ENCODE results near the gene LYPD4.

Gene LYPD4

DNA sequence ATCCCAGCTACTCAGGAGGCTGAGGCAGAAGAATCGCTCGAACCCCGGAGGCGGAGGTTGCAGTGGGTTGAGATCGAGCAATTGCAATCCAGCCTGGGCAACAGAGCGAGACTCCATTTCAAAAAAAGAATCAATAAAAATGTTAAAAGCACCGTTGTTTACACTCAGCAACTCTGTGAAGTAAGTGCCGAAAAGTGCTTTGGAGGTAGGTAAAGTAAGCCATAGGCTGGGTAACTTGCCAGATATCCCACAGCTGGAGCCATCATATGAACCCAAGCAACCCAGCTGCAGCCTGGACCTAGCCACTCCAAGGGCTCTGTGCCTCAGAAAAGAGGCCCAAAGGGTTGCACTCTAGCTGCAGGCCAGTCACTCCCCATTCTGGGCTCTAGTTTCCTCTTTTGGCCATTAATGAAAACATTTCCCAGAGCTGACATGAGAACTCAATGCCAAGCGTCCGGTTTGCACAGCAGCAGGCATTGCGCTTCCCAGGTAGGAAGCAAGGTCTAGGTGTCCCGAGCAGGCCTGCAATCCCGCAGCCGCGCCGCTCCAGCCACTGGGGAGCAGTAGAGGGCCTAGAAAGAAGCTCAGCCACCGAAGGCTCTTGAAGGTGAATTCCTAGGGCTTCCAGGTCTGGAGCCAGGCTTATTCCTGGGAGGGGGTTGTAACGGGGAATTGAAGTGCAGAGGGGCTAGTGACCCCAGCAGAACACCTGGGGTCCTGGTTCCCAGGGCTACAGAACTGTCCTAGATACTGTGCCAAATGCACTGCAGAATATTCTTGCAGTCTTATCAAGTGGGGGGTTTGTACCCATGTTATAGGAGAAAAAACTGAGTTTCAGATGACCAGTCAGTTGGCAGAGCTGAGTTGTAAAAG is 28.5 kb upstream of the LYPD4 start:
- DNase-seq = peak; percentile 79

- no peak for DNase-seq
Measured at GRCh38 chr19:41872384-41872774, 27.9 kb upstream of the LYPD4 start.

DNA sequence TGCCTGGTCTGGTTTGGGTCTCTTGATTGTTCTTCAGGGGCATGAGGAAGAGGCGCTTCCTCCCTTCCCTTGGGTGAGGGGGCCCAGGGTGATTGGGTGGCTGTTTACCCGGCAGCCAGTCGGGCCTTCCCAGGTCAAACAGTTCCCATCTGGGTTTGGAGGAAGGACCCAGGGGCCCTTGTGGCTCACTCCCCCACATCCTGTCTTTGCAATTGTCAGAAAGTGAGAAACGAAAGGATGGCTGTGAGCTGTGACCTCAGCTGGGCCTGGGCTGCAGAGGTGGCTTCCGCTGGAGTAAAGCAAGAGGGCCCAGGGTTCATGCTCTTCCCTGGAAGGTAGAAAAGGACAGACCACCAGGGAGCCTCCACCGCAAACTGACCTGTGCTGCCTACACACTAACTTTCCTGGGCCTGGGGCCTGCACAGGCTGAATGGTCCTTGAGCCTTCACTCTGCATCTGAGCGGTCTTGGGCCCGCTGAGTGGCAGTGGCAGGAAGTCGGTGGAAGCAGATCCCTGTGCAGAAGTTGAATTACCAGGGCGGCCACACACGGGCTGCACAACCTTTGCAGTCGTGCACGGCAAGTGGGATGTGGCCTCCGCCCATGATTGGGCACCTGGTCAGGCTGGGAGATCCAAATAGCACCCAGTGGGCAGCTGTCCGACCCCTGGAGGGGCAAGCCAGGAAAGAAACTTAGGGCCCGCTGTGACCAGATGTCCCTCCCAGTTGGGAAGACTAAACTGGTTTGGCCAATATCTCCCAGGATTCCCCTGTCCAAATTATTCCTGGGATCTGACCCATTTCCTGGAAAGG is 27.3 kb upstream of the LYPD4 start:
- peak; percentile 4 for DNase-seq

GRCh38 chr19:41870401-41870873 is 26.0 kb upstream of the LYPD4 start:
- DNase-seq = no peak

- DNase-seq = peak; percentile 34
Measured at GRCh38 chr19:41869374-41869955, 25.0 kb upstream of the LYPD4 start.

GRCh38 chr19:41868989-41869300 is 24.5 kb upstream of the LYPD4 start:
- no peak for DNase-seq

- no peak for DNase-seq
Measured at GRCh38 chr19:41868120-41868988, 23.9 kb upstream of the LYPD4 start.

- no peak for DNase-seq
Measured at GRCh38 chr19:41866284-41866683, 21.8 kb upstream of the LYPD4 start.

GRCh38 chr19:41864374-41864773 is 19.9 kb upstream of the LYPD4 start:
- no peak for DNase-seq

DNA sequence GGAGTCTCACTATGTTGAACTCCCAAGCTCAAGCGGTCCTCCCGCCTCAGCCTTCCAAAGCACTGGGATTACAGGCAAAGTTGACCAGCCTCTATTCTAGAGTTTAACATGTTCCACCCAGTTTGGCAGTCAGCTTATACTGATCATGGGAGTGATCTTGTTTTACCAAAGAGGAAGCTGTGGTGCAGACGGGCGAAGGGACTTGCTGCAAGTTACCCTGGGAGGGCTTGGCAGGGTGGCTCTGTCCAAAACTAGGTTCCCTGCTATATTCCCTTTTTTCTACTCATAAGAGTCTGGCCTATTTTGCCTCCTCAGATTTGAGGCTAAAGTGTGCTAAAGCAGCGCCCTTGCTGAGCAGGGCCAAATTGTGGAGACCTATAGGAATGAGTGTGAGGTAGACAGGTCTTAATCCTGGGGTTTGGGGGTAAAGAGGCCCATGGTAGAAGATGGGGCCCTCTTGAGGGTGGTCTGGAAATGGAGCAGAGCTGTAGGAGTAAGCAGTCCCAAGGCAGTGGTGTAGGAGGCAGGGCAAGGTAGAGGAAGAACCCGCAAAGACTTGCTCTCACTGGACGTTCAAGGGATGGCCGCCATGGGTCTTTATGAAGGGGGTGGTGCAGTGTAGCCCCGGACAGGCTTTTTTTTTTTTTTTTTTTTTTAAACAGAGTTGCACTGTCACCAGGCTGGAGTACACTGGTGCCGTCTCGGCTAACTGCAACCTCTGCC is 18.9 kb upstream of the LYPD4 start:
- DNase-seq = no peak

GRCh38 chr19:41862445-41862986 is 18.0 kb upstream of the LYPD4 start:
- DNase-seq = no peak

DNA sequence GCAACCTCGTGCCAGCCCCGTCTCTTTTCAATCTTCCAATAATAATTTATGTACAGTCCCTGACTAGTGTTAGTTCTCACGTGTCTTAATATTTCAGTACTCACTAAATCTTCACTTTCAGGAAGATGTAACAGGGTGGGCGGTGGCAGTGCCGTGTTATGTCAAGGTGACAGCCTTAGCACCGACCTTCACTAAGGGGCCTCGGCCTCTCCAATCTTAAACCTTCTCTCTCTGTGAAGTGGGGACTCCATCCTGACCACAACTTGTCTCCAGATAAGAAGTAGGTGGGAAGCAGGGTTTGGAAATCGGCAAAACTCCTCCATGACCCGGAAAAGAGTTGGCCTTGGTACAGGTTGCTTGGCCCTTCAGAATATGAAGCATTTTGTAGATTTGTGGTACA is 17.4 kb upstream of the LYPD4 start:
- no peak for DNase-seq

DNA sequence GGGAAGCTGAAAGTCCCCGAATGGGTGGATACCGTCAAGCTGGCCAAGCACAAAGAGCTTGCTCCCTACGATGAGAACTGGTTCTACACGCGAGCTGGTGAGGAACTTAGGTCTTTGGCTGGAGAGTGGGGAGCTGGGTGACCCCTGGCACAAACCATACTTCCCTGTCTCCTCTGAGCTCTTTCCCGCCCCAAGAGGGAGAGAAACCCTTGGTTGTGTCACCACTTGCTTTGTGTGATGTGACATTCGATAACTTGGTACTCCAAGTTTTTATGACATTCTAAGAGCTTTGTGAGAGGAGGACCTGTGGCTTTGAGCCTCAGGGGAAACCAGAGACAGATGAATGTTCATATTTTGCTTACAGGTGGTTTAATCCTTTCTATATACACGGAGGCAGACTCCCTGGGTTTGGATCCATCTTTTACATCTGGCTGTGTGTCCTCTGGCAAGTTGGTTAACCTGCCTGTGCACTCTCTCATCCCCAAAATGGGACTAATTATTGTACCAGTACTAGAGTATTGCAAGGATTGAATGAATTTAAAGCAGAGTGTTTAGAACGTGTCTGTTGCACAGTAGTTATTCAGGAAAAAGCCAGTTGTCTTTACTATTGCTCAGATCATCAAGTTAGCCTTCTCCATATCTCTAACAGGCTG is 16.8 kb upstream of the LYPD4 start:
- no peak for DNase-seq

DNA sequence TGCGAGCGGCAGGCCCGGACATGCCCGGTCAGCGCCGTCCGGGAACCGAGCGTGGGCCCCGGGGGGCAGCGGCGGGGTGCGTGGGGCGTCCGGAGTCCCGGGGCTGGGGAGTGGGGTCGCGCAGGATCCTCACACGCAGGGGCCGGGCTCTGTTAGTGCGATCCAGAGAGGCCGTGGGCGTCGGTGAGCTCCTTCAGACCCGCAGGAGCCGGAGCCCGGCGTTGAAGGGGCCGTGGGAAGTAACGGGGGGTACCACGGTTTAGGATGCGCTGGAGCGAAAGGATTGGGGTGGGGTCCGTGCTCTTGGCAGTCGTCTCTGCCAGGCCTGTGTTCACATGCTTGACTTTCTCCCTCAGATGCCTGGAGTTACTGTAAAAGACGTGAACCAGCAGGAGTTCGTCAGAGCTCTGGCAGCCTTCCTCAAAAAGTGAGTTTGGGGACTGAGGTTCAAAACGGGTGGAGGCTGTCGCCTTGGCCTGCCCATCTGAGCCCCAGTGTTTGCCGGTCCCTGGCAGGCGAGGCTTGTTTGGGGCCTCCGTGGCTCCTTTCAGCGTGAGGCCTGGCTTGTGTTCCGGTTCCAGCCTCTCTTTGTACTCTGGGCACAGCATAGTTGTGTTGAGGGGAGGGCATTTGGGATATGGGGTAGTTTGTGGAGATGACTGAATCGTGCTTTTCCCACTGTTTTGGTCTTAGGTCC is 16.1 kb upstream of the LYPD4 start:
- no peak for DNase-seq

- peak; percentile 98 for DNase-seq
Measured at GRCh38 chr19:41859618-41860418, 15.3 kb upstream of the LYPD4 start, which contains the start of gene RPS19. Gene RPS19 (plus strand): TSS chr19:41860255. CDS start chr19:41860775, 520 bp downstream.

- DNase-seq = no peak
Measured at GRCh38 chr19:41859213-41859617, 14.7 kb upstream of the LYPD4 start.

GRCh38 chr19:41853768-41854167 is 9.3 kb upstream of the LYPD4 start:
- DNase-seq = no peak

GRCh38 chr19:41853344-41853743 is 8.9 kb upstream of the LYPD4 start:
- DNase-seq = no peak

GRCh38 chr19:41851456-41851855 is 7.0 kb upstream of the LYPD4 start:
- DNase-seq = no peak

GRCh38 chr19:41850381-41850780 is 5.9 kb upstream of the LYPD4 start:
- DNase-seq = no peak

Measured in NCI-H2171 treated with DMSO at 0.1 percent for 48 hours (cell line).